IPS-NIHi7 (cell line): ENCODE measurements around the gene GPR85.
"Not testable (repeated sequence)": the region's sequence is repeated elsewhere in the genome, so short reads cannot be mapped to it uniquely, and the experiment has no call there.

ENCODE experiments used
- DNase-seq: peaks from one replicate; pipeline ENCODE4 v3.0.0; 2012; ENCODE audit warnings: mixed read lengths; ENCODE audit errors: extremely low spot score

The GPR85 gene

GRCh38 chr7:113084496-113085172 is 2.0 kb downstream of the GPR85 start:
- DNase-seq, result no peak

GRCh38 chr7:113083816-113084495 is 2.7 kb downstream of the GPR85 start:
- no peak for DNase-seq

DNA sequence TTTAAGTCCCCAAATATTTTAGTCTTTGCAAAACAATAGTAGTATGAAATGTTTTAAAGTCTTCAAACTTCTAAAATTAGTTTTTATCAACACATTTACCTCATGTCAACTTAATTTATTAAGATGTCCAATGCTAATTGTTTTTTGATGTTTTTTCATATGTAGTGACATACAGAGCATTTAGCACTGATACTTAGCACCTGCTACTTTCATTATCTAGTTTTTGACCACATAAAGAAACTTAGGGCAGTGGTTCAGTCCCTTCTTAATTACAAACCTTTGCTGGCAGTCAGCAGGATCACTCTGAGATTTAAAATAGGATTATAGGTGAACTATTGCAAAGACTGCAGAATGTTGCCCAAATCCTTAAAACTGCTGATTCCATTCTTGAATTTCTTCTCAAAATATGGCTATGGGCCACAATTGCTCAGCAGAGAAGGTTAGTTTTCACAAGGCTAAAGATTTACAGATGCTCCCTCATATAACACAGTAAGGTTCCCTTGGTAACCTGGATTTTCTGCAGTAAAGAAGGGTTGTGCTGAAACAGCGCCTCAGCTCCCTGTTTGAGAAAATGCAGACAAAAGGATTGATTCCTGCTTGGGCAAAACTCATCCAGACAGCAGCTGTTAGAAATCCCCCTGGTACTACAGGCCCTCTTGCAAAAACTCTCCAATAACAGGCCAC is 3.4 kb downstream of the GPR85 start:
- DNase-seq, result no peak

GRCh38 chr7:113078331-113078730 is 8.3 kb downstream of the GPR85 start:
- no peak for DNase-seq

DNA sequence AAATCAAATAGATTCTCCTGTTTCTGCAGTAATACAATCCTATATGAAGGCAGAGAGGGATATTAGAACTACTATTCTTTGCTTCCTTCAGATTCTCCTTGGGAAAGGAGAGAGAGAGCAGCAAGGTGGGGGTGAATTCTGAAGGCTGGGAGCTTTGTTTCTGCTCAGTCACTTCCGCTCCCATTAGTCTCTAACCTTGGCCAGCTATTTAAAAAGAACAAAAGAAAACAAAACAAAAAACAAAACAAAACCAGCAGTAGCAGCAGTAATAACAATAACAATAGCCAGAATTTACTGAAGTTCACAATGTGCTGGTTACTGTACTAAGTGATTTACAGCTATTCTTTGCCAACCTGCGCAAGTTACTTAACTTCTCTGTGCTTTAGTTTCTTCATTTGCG is 9.9 kb downstream of the GPR85 start:
- no peak for DNase-seq

DNA sequence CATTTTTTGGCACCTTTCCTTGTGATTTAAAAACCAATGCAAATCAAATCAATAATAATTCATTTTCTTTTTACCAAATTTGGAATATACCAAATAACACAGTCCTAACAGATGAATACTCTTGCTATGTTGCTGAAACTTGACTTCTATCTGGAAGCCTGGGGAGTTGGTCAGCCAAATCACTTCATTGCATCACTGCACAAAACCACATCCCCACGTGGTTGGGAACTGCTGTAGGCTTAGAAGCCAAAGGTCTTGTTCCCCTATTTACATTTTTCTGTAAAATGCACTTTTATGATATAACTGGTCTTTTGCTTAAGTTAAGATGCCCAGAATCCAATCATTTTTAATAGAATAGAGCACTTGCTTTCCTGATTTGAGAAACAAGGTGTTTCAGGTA is 15.2 kb downstream of the GPR85 start:
- DNase-seq, result no peak

DNA sequence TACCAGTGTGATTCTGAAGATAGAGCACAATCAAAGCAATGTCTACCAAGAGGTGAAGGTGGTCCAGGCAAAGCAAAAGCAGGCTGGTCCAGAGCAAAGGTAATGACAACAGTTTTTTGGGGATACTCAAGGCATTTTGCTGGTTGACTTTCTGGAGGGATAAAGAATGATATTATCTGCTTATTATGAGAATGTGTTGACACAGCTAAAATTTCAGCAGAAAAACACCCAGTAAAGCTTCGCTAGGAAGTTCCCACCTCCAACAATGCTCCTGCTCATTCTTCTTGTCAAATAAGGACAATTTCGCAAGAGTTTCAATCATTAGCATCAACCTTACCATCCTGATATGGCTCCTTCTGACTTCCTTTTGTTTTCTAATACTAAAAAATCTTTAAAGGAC is 24.1 kb downstream of the GPR85 start:
- no peak for DNase-seq

DNA sequence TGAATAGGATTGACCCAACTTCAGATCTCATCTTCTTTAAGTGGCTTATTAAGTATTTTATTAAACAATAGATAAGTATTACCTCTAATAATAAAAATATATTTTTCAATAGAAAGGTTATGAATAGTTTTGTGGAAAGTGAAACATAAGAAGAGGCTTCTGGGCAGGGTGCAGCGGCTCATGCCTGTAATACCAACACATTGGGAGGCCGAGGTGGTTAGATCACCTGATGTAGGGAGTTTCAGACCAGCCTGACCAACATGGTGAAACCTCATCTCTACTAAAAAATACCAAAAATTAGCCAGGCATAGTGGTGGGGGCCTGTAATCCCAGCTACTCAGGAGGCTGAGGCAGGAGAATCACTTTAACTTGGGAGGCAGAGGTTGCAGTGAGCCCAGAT is 26.5 kb downstream of the GPR85 start:
- no peak for DNase-seq

- DNase-seq, result no peak
Observed at GRCh38 chr7:113054938-113055337, 31.7 kb downstream of the GPR85 start.

GRCh38 chr7:113054272-113054671 is 32.4 kb downstream of the GPR85 start:
- not testable (repeated sequence) for DNase-seq

DNA sequence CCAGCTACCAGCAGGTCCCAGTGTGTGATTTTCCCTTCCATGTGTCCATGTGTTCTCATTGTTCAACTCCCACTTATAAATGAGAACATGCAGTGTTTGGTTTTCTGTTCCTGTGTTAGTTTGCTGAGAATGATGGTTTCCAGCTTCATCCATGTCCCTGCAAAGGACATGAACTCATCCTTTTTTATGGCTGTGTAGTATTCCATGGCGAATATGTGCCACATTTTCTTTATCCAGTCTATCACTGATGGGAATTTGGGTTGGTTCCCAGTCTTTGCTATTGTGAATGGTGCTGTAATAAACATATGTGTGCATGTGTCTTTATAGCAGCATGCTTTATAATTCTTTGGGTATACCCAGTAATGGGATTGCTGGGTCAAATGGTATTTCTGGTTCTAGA is 37.4 kb downstream of the GPR85 start:
- DNase-seq, result not testable (repeated sequence)

DNA sequence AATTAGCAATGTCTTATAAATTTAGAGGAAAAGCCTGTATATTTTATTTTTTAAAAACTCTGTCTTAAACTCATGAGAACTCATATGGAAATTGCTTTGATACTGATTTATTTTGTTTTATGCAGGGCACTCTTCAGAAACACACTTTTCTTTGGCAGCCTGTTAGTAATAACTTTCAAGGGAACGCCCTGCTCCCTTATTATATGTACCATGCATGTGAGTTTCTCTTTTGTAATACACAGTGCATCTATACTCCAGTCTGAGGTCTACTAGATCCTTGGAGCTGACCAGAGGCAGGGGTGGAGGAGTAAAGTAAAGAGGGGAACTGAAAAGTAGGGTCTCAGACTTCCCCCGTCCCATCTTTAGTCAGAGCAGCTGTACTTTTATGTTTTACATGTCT is 40.2 kb downstream of the GPR85 start:
- no peak for DNase-seq

GRCh38 chr7:113045379-113045778 is 41.2 kb downstream of the GPR85 start:
- DNase-seq, result no peak

DNA sequence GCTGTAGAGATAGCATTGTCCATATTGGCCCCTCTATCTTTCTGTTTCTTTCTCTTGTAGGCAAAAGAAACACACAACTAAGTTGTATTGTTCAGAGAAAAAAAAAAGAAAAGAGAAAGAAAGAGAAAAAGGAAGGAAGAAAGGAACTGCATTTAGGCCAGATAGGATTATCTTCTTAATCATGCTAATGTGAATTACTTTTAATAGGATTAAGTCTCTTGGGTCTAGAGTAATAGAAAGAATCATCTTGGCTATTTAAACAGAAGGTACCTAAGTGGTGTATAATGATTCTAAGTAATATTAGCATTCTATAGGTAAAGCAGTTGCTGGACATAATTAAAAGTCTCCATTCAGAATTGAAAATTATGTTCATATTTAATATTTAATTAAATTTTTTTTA is 42.2 kb downstream of the GPR85 start:
- no peak for DNase-seq

- no peak for DNase-seq
Observed at GRCh38 chr7:113040849-113041248, 45.8 kb downstream of the GPR85 start.

GRCh38 chr7:113033959-113034358 is 52.7 kb downstream of the GPR85 start:
- DNase-seq, result no peak
